ENCODE results near the gene PCGF2.
A peak's percentile ranks its signal among the peaks of the same experiment; 100 is the strongest.

Gene PCGF2

DNA sequence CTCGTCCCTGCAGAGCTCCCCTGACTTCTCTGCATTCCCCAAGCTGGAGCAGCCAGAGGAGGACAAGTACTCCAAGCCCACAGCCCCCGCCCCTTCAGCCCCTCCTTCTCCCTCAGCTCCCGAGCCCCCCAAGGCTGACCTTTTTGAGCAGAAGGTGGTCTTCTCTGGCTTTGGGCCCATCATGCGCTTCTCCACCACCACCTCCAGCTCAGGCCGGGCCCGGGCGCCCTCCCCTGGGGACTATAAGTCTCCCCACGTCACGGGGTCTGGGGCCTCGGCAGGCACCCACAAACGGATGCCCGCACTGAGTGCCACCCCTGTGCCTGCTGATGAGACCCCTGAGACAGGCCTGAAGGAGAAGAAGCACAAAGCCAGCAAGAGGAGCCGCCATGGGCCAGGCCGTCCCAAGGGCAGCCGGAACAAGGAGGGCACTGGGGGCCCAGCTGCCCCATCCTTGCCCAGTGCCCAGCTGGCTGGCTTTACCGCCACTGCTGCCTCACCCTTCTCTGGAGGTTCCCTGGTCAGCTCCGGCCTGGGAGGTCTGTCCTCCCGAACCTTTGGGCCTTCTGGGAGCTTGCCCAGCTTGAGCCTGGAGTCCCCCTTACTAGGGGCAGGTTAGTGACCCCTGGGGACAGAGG, 31.6 kb downstream of the PCGF2 start:
- DNase-seq = no peak

DNA sequence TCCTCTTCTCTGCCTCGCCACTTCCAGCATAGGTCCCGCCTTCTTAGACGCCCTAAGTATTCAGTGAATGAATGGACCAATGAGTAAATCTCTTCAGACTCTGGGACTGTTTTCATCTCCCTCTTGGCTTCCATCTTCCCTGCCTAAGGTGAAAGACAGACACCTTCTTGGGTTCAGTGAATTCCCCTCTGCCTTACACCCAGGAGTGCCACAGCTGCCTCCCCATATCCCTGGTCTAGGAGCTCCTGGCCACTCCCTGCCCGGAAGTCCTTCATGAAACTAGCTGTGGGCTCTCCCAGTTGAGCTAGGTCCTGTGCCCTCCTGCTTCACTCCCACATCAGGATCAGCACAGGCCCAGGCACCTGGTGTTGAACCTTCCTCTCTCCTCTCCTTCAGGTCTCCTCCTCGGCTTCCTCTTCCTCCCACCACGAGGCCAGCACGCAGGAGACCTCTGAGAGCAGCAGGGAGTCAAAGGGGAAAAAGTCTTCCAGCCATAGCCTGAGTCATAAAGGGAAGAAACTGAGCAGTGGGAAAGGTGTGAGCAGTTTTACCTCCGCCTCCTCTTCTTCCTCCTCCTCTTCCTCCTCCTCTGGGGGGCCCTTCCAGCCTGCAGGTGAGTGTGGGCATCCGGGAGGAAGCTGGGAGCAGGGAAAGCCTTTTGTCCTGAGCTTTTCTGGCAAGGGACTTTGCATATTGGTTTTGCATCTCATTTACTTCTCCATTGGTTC, 32.8 kb downstream of the PCGF2 start:
- no peak for DNase-seq

DNA sequence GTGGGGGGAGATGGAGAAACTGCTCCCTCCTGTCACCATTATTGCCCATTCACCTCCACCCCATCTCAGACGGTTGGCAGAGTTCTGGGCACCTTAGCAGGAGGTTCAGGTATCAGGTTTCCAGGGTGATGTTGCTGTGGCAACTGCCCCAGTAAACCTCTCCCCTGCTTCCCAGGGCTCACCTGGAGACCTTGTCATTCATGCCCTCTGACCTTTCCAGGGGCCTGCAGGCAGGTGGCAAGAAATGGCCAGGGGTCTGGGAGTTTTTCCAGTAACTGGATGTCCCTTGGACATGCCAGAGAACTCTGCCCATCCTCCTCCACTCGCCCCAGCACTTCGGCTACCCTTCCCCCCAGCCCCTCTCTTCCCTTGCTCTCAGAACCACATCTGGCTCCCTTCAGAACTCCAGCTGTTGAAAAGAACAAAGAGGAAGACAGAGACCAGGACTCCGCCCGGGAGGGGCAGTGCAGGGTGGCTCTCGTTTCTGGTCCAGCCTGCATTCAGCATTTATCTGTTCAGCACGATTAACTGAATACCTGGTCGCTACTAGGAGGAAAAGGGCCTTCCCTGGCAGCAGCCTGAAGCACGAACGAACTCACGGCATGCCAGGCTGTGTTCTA, 34.6 kb downstream of the PCGF2 start:
- DNase-seq = no peak

DNA sequence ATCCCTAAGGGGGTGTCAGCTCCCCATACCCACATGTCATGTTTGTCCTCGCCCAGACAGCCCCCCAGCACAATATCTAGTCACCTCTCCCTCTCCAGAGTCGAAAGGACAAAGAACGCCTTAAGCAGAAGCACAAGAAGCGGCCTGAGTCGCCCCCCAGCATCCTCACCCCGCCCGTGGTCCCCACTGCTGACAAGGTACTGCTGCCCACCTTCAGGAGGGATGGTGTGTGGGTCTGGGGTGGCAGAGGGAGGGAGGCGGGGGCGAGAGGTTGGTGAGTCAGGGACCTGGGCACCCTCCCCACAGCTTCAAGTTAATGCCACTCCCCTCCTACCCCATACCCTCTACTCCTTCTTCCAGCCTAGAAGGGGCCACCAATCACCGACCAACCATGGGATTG, 35.5 kb downstream of the PCGF2 start:
- no peak for DNase-seq

DNA sequence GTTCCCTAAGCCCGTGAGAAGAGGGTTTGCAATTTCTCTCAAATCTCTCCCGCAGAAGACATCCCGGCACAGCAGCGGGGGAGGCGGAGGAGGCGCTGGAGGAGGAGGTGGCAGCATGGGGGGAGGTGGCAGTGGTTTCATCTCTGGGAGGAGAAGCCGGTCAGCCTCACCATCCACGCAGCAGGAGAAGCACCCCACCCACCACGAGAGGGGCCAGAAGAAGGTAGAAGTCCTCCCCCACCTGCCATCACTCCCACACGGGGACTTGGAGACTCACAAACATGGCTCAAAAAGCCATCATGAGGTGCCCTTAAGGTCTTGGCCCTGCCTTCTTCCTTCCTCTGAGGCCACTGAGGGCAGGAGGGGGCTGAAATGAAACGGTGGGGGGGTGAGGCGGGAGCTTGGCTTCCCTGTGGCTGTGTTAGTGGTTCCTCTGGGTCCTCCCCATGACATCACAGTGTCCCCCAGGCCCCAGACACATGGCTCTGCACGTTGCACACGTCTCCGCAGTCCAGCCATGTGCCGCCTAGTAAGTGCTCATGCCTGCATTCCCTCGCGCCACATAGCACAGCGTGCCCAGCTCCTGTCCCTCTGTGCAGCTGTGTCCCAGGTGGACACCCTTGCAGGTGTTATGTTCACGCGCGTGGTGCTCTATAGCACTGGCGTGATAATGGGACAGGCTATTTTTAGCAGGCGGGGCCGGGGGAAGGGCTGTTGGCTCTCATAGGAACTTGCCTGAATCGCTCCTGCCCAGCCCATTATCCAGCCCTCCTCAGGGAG, 36.2 kb downstream of the PCGF2 start:
- no peak for DNase-seq

DNA sequence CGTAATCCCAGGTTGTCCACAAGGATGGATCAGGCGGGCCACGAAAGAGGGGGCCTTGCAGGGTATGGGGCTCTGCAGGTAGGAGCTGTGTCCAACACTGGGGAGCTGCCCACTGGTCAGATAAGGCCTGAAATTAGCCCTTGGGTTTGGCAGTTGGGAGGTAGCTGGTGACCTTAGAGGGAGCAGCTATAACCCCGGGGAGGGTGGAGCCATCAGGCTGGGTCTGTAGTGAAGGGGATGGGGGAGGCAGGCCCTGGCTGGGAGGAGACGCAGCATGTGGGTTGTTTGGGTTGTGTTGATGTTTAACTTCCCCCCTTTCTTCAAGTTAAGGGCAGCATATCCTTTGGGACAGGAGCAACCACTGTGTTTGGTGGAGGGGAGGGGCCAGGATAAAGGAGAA, 37.2 kb downstream of the PCGF2 start:
- no peak for DNase-seq

DNA sequence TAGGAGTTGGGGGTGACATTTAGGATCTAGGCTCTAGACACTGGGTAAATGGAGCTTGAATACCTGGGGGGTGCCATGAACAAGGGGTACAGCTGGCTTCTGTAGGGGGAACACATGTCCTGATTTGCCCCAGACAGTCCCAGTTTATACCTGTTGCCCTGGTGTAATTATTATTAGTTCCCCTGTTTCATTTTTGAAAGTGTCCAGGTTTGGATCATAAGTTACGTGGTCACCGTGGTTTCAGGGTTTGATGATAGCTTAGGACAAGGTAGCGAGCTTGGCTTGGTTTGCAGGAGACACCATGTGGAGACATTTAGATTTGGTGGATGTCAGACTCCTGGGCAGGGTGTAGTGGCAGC, 37.6 kb downstream of the PCGF2 start:
- DNase-seq = no peak

DNA sequence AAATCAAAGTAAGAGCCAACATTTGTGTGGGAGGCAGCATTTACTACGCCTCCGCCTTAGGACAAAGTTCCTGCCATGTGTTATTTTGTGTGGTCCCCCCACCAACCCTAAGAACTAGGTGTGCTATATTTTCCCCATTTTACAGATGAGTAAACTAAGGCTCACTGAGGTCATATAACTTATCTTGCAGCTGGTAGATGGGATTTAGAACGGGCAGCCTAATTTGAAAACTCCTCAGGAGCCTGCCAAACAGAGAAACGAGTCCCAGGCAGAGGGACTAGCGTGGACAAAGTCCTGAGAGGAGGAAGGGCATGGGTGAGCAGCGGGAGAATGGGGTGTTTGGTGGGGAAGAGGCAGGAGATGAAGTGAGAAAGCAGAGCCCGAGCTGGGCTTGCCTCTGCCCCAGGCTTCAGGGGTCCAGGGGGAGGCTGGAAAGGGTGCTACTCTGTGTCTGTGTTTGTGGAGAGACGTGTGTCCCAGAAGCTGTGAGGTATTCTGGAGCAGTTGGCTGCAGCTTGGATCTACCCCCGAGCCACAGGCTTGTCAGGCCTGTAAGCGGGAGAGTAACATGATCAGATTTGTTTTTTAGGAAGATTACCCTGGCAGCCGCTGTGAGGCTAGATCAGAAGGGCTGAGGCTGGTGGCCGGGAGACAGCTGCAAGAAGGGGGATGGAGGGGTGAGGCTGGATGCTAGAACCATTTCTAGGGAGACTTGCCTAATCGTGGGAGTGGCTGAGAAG, 38.1 kb downstream of the PCGF2 start:
- DNase-seq = no peak

DNA sequence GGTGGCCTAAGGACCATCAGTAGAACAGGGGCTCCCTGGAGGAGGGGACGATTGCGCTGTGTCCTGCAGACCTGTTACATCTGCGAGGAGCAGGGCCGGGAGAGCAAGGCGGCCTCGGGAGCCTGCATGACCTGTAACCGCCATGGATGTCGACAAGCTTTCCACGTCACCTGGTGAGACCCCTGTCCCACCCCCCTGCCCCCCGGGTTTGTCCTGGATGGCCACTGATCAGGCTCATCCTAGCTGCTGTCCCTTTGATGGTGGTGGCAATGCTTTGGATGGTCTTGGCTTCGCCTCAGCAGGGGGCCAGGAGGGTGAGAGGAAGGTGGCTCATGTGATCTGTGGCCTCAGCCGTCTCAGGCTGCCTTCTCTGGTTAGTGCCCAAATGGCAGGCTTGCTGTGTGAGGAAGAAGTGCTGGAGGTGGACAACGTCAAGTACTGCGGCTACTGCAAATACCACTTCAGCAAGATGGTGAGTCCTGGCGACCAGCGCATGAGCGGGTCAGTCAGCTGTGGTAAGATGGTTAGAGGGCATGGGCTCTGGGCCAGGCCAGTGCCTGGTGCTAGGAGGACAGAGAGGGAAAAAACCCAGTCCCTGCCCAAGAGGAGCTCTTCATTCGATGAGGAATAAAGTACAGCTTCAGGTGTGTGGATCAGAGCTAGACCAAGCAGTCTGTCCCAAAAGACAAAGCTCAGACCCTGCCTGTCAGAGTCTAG, 38.9 kb downstream of the PCGF2 start:
- no peak for DNase-seq

DNA sequence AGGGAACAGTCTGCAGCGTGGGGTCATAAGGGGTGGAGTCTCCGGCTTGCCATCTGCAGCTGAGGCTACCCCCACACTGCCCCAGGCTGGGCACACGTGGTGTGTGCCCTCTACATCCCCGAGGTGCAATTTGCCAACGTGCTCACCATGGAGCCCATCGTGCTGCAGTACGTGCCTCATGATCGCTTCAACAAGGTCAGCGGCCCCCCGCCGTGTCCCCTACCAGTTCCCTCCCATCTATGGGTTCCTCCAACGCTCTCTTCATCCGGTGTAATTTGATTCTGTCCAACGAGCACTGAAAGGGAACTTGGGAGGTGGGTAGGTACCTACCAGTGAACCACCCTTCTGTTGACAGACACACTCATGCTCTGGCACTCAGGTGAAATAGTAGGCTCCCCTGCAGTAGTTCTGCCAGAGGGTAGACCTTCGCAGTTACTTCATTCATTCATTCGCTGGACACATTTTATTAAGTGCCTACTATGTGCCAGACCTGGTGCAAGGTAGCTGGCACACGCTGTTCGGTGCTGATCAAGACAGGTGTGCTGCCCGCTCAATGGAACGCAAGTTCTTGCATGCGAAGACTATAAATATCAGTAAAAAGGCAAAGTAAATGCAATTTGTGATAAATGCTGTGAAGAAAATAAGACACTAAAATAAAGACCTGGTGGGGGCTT, 40.3 kb downstream of the PCGF2 start:
- DNase-seq = no peak

DNA sequence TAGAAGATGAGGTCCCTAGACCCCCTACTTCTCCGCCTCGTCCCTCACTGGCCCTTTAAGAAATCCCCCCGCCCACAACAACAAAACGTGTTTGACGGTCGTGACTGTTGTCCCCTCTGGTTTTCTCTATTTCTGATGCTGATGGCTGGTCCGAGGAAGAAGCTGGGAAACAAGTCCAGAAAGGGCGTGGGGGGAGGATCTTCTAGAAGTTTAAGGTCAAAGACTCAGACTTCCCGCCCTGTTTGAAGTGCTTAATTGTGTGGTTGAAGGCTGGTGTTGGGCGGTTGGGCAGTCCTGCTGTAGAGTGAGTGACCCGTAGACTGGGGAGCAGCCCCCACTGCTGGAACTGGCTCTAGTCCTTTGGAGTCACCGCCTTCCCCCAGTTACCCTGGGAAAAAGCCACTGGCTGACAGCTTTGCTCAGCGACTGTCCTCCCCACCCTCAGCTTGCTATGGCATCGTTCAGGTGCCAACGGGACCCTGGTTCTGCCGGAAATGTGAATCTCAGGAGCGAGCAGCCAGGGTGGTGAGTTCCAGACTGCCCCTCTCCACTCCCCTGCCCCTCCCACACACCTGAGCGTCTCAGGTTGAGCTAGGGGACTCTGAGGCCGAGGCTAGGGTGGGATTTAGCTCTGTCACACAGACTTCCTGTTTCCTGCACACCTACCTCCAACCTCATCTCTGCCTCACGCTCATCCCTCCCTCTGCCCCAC, 41.5 kb downstream of the PCGF2 start:
- DNase-seq = no peak

DNA sequence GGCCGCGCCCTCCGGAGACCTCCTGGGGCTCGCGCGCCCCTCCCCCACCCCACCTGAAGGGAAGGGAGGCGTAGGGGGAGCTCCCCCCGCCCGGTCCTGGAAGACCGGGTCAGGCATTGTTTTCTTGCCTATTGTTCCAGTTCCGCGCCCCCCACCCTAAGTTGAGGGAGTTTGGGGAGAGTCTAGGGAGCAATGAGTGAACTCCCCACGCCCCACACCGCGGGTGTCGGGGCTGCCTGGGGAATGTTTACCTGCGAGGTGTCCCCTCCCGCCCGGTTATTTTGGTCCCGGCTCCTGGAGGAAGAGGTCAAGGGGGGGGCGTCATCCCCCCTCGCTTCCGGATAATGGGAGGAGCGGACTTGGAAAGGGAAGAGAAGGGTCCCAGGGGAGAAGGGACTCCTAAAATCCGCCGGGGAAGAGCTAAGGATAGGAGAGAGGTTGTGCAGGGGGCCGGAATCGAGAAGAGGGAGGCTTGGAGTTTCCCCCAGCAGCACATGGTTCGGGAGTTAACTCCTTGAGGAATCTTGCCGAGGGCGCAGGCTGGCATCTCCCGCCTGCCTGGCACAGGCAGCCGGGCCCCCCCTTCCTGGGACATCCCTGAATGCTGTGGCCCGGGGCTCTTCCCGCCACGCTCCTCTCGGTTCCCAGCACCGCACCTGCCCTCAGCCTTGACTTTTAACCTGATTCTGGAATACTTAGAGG, 42.2 kb downstream of the PCGF2 start:
- DNase-seq = peak; percentile 18

DNA sequence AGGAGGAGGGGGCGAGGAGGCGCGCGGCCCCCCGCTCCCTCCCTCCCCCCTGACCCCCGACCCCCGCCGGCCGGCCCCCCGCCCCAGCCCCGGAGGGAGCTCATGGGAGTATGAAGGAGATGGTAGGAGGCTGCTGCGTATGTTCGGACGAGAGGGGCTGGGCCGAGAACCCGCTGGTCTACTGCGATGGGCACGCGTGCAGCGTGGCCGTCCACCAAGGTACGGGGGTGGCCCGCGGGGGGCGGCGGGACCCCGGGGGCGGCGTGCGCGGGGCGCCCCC, 42.7 kb downstream of the PCGF2 start:
- DNase-seq = no peak

DNA sequence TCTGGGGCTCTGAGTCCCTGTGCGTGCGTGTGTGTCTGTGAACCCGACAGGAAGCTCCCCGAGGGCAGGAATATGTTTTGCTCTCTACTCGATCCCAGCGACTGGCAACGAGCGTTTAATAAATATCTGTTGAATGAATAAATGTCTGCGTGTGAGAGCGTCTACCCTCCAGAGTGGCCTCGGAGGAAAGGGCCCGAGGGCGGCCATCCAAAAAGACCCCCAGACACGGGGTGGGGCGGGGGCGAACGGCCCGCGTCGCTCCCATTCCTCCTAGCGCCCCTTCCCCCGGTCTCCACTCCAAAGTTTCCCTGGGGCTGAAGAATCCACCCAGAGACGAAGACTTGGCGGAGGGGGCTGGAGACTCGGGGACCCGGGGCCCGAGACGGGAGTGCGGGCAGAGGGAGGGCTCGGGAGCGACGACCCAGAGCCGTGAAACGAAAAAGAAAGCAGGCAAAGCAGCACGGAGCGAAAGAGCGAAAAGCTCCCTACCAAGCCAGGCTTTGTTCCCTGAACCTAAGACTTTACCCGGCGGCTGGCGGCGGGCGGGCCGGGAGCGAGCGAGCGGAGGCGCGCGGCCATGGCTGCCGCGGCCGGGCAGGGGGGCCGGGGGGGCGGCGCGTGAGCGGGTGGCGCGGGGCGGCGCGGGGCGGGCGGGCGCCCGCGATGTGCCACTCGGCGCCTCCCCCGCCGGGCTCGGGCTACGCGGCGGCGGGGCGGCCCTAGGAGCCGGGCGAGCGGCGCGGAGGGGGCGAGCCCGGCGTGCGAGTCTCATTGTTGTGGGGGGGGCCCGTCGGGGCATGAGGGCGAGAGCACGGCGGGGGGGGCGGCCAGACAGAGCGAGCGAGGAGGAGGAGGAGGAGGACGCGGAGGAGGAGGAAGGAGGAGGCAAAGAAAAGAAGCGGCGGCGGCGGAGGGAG, 43.3 kb downstream of the PCGF2 start, which contains the start of gene MLLT6:
Gene MLLT6, plus strand, starts transcription at position 668 of the 917 bp plus-strand sequence. CDS start 360 bp downstream, outside the sequence.
- peak; percentile 38 for DNase-seq

DNA sequence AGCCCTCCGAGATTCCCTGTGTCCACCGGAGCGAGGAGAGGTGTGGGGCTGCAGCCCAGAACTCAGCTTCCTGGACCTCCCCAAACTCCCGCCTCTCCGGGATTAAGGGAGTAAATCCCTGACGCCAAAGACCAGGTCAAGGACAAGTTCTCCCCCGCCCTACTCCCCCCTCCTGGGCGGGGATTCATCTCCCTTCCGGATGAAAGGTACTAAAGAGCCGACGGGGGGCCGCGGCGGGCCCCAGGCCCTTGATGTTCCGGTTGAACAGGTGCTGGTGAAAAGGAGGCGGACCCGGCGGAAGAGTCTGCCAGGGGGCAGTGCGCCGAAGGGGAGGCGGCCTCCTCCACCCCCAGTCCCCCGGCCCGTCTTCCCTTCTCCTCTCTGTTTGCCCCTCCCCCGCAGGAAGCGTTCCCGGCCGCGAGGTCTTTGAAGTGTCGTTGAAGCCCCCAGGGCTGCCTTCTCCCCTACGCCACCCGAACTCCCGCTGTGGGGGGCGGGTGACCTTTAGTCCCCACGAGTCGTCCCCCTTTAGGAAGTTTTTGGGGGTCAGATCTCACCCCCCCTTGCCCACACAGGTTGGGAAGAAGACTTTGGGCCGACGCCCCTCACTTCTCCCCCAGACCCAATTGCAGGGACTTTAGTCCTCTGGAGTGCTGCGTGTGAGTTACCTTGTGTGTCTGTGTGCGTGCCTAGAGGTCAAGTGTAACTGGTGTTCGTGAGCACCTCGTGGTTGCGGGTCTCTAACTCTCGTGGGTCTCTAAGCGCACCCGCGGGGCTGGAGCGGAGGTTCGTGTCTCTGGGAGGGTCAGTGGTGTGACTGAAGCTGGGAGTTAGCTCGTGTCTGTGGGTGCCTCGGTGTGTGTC, 44.2 kb downstream of the PCGF2 start:
- no peak for DNase-seq

DNA sequence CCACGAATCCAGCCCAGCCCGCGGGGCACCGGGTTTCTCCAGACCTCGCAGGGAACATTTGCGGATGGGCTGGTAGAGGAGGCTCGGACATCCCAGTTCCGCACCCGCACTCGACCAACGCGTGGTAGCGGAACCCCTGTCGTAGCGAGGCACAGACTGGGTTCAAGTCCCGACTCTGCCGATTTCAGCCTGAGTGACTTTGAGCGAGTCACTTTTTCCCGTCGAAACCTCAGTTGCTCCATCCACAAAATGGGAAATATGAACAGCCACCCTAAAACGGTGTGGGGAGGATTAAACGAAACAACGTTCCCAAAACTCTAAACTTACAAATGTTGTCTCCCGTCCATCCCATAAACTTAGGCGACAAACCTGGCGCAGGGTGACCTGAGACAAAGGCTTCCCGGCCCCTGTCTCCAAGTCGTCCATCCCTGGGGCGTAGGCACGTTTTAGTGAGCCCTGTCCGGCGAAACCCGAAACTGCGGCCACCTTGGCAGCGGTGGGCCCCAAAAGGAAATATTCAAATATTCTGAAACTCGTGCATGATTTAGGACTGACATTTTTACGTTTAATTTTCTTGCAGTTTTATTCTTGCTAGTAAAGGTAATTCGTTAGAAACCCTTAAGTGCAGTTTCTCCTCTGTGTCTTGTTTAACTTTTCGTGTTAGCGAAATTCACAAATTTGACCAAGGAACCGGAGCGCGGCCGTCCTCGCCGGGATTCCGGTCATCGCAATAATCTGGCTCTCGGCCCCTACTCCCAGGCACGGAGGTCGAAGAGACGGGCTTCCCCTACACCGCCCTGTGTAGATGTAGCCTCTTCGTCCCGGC, 45.0 kb downstream of the PCGF2 start:
- no peak for DNase-seq

DNA sequence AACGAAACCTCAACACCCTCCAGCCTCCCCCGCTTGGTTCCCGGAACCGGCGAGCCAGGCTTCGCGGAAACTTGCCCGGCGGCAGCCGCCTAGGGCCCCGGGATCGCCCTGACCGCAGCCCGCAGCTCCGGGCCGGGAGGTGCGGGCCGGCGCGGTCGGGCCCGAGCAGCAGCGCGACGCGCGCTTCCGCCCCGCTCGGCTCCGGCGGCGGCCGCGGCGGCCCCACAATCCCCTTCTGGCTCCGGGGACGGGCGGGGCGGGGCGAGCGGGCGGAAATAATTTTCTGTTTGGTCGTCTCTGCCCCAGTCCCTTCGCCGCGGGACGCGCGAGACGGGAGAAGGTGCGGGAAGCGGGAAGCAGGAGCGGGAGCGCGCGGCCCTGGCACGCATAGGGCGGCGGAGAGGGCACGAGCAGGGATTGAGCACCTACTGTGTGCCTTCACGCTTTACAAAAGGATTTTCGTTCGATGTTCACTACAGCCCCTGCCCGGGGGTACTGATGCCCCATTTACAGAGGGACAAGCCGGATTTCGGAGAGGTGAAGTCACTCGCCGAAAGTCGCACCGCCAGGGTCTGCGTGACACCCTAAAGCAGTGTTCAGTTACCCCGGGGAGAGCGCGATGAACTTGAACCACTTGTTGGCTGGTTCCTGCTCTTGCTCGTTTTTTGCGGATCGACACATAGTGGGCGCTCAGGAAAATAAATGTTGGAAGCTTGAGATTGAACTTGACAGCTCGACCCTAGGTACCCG, 45.8 kb downstream of the PCGF2 start:
- peak; percentile 68 for DNase-seq

All from DMS 273 treated with DMSO at 0.1 percent for 48 hours (cell line).